GM18517 (cell line): Measurements from ENCODE around the gene ADGRD1.
"Not testable (repeated sequence)": the region's sequence is repeated elsewhere in the genome, so short reads cannot be mapped to it uniquely, and the experiment has no call there.

Source experiments
- ATAC-seq: cut with Tn5 transposase; IDR thresholded peaks from one replicate; pipeline ENCODE4 v1.9.1; 2021; ENCODE audit warnings: mild to moderate bottlenecking, moderate library complexity; ENCODE audit not compliant: unreplicated experiment

ADGRD1 gene

DNA sequence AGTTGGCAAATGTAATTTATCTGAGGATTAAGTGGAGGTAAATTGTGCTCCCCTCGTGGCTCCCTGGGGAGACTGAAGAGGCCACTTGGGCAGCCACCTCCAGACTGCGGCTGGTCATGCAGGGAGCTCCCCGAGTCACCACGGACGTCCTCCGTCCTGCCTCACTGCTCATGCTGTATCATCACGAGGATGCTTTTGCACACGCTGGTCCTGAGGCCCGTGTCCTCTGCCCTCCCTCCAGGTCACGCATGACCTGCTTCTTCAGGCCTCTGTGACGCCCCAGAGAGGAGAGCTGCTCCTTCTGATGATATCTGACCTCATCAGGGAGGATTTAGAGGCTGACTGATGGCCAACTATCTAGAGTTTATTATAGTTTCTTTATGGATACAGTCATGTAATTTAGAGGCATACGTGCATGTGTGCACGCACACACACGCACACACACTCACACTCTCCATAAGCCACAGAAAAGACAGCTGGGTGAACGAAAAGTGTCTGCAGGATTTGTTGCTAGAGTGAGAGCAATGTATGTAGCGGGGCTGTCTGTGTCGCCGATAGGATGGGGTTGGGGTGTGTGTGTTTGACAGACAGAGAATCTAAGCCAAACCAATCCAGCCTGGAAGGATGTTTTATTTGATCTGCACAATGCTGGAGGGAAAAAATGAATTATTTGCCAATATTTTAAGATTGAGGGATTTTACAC lies 160.0 kb downstream of the ADGRD1 start:
- no peak for ATAC-seq

DNA sequence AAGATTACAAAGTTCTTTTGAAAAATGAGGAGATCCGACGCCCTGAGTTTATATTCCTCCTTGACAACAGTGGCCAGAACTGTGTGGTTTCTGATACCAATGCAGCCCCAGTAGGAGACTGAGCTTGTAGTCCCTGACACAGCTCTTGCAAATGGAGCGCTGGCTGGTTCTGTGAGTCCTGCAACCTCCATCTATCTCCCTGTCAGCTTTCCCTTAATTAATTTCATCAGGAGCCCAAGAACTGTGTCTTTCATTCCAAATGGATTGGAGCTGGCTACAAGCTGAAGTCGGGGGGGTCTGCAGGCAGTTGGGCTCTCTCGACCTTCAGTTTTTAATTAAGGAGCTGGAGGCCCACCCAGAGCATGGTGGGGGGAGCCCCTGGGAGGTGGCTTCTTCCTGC lies 160.6 kb downstream of the ADGRD1 start:
- ATAC-seq, result no peak

DNA sequence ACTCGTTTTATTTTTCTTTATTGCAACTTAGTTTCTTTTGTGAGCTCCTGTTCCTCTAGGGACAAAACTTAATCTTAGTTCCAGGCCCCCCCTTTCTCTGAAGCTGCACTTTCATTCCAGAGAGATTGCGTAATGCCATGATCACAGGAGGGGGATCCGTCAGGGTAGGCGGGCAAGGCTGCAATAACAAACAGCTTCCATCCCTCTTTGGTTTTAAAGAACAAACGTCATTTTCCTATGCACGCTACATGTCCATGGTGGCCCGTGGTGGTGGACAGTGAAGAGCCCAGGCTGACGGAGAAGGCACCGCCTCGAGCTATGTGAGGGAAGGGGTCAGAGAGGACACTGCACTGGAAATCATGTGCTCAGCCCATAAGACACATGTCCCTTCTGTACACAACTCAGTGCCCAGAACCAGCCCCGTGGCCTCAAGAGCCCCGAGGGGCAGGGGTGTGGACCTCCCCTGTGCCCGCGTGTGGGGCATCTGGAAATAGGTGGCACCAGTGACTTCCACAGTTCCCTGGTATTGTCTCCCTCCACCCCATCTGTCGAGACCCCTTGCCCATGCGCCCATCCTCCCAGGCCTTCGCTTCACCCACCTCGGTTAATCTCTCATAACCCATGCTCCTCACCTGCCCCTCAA lies 161.4 kb downstream of the ADGRD1 start:
- ATAC-seq, result no peak

DNA sequence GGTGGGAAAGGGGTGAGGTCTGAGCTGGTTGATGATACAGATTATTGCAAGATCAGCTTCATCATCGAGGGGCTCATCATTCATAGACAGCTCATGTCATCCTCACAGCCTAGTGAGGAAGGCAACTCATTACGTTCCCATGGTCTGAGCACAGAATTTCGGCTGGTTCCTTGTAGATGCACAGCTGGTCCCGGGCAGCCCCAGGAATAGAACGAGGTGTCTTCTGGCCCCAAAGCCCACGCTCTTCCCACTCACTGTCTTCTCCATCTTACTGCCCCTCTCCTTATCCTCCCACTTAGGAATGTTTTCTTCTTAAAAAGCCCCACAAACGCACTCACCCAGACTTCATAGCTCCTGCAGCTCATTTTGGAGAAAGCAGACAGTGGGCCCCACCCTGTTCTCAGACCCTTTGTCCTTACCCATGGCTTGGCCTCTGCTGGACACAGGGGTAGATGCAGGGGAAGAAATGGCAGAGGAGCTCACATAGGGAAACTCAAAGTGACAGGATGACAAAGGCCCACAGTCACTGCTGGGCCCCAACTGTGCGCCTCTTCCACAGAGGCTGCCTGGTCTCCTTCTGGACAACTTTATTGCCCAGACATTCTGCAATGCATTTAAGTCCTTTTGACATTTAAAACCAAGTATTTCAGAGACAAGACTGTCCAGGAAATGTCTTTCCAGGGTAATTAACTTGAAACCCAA lies 162.2 kb downstream of the ADGRD1 start:
- ATAC-seq, result no peak

DNA sequence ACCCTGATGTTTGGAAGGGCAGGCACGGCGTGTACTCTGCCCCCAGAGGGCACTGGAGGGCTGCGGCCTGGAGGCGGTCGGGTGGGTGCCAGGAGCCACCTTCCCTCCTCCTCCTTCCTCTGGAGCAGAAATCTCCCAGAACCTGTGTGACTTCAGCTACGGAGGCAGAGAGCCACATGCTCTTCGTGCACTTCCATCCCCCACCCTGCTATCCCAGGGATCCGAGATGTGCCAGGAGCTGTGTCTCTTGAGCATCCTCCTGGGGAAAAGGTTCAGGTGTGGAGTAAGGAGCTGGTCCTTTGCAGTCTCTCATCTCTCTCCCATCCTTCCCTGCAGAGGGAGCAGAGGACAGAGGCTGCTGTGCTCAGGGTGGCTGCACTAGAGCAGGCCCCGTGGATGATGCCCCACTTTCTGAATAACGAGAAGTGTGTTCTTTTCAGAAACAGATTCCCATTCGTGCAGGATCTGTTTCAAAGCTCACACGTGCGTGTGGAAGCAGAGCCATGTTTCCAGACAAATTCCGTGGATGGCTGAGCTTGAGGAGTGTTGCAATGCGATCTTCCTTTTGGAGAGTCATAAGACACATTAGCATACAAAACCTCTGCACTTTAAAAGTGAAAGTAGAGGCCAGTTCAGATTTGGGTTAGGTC lies 162.9 kb downstream of the ADGRD1 start:
- no peak for ATAC-seq

DNA sequence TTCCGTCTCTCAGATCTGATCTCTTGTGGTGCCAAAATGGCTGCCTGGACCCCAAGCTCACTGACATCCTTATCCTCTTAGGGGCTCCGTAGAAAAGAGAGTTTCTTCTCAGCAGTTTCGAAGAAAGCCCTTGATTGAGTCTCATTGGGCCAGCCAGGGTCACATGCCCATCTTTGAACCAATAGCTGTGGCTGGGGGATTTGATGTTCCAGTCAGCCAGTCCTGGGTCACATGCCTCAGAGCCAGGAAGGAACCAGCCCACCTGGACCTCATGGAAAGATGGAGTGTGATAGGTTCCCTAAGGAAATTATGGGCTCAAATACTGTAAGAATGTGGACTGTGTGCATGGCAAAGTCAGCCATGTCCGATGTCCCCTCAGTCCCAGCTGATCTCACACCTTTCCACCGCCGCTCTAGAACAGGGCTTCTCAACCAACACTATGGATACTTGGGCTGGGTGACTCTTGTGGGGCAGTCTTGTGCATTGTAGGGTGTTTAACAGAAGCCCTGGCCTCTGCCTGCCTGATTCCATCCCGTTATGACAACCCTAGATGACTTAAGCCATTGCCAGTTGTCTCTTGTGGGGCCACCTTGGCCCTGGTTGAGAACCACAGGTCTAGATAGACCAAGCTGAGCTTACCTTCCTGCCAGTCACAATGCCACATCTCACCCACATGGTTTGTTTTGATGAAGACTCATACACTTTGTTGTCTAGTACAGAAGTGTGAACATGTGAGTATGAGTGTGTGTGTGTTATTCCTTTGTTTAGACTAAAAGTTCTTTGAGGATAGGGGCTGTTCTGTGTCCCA lies 163.9 kb downstream of the ADGRD1 start:
- no peak for ATAC-seq

DNA sequence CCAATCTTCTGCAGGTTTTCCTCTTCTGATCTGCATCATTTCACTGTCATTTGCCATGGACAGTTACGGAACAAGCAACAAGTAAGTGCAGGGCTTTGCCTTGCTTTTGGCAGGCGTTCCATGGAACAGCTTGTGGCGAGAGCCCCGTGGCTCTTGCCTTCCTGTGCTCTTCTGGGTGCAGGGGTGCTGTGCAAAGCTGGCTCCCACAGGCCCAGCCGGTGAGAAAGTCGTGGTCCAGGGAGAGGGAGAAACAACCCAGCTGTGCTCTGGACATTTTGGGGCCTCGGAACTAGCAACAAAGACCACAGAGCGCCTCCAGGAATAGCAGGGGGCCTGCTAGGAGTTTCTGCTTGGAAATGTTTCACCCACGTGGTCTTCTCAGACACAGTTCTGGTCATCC lies 164.7 kb downstream of the ADGRD1 start:
- ATAC-seq, result no peak

DNA sequence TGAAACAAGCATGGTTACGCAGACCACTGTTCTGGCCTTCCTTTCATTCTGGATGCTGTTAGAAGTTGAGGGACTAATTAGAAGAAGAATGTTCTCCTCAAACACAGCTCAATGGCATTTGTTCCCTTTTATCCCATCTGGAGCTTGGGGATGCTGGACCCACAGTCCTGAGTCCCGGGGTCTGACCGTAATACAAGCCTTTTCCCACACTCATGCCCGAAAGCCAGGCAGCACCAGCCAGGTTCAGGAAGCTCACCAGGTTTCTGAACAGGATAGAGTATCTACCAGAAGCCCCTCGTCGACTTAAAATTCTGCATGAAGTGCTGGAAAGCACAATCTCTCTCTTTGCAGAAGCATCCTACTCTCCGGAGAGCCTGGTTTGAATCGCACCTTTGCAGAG lies 165.6 kb downstream of the ADGRD1 start:
- not testable (repeated sequence) for ATAC-seq

DNA sequence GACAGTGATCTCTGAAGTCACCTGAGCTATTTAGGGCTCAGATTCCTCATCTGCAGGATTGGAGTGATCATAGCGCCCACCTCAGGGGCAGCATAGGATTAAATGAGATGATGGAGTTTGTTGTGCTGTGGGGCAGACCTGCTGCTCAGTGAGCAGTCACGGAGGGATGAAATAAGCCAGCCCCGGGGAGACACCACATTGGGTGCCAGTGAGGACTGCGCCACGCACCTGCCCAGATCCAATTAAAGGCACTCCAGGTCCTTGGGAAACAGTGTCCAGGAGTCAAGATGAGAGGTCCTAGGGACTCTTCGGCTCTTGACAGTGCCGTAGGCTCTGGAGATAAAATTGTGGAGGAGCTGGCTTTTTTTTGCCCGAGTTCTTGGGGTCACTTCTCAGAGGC lies 166.2 kb downstream of the ADGRD1 start:
- no peak for ATAC-seq

DNA sequence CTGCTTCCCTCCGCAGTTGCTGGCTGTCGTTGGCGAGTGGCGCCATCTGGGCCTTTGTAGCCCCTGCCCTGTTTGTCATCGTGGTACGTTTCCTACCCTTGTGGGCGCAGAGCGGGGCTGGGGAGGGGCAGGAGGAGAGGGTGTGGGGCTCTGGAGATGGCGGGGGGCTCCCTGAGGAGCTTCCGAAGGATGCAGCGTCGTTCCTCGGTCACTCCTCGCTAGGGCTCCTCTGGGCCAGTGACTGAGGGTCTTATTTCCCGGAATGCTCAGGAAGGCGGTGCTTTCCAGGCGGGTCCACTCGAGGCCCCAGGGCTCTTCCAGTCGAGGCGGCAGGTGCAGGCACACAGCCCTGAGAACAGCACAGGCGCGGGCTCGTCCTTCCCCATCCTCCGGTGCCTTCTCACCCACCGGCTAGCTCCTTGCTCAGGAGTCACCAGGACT lies 167.1 kb downstream of the ADGRD1 start:
- no peak for ATAC-seq

DNA sequence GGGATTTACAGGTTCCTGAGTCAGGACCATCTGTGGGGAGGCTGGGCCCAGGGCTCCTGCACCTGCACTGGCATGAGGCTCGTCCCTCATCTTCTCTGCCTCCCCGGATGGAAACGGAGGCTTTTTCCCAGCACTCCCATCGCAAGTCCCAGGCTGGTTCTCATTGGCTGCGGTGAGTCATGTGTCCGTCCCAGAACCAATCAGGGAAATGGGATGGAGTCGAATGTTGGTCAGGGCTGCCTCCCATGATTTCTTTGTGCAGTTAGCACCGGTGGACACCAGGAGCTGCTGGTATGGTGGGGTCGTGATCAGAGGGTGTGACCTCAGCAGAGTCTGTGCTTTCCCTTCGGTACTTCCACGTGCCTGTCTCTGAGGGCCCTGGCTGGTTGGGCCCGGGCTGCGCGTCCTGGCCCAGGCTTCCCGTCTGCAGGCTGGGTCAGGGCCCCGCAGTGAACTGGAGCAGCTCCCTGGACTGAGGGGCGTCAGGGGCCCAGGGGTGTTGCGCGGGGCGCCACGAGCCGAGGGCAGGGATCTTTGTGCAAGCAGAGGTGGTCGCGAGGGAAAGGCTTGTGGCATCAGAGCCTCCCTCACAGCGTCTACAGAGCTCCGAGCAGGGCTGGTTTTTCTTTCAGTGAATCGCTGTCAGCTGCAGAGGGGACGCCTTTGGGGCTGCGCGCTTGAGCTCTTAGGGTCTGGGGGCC lies 168.1 kb downstream of the ADGRD1 start:
- ATAC-seq, result no peak

DNA sequence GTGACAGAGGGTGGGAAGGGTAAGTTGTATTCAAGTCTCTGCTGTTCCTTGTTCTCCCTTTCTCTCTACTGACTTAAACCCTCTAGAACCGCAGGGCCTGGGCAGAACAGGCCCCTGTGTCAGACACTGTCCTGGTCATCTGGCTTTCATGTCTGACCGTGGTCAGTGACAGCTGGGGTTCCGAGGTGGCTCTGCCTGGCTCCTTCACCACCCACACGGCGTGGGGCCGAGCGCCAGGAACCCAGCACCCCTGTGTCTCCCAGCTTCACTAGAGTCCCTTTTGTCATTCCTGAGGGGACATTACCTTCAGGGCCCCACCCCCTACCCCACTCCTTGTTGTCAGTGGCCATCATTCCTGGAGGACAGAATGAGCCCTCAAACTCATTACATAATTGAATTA lies 168.9 kb downstream of the ADGRD1 start:
- no peak for ATAC-seq

DNA sequence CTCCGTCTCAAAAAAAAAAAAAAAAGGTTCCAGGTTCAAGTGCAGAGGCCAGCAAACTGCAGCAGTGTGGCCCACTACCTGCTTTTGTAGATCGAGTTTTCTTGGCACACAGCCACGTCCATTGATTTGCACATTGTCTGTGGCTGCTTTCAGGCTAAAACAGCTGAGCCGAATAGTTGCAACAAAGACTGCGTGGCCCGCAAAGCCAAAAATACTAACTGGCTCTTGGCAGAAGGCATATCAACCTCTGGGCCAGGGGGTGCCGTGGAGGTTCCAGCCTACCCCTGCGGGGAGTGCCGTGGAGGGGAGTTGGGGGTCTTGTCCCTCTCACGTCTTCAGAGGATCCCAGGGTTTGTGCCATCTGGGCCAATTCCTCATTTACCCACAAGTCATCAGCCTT lies 170.1 kb downstream of the ADGRD1 start:
- ATAC-seq, result no peak

DNA sequence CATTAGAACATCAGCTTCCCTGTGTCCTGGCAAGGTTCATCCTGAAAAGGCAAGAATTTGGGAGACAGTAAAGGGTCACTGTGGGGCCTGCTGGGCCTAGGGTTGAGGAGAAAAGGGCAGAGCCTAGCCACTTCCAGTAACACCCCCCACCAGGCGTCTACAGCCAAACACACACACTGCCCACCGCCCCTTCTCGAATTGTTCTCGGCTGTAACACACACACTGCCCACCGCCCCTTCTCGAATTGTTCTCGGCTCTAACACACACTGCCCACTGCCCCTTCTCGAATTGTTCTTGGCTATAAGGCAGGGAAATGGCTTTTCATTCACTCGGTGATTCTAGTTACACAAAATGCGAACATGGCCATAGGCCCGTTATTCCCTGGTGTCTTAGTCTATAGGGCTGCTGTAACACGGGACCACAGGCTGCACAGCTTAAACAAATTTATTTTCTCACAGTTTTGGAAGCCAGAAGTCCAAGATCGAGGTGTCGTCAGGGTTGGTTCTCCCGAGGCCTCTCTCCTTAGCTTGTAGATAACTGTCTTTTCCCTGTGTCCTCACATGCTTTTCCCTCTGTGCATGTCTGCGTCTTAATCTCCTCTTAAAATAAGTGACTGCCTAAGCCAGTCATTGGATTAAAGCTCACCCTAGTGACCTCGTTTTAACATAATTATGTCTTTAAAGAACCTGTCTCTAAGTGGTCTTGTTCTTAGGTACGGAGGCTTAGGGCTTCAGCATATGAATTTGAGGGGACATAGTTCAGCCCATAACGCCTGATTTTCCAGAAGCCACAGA lies 171.0 kb downstream of the ADGRD1 start:
- no peak for ATAC-seq

DNA sequence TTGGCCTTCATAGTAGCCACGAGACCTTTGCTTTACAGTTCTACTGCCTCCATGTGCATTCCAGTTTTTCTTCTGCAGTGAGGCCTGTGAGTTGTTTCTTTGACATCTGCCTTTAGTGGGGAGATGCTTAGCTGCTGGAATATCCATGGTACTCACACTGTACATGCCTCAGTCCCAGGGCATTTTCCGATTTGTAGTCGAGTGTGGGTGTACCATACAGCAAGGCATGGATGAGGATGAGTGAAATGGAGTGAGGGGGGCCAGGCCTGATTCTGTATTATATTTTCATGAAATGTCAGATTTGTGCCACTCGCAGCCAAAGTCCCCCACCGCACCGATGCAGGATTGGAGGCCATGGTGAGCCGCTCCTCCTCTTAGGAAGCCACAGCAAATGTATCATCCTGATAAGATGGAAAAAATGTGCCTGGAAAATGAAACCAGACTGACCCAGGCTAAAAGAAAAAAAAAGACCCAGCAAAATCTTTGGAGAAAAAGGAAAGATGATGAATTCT lies 173.0 kb downstream of the ADGRD1 start:
- ATAC-seq, result no peak

DNA sequence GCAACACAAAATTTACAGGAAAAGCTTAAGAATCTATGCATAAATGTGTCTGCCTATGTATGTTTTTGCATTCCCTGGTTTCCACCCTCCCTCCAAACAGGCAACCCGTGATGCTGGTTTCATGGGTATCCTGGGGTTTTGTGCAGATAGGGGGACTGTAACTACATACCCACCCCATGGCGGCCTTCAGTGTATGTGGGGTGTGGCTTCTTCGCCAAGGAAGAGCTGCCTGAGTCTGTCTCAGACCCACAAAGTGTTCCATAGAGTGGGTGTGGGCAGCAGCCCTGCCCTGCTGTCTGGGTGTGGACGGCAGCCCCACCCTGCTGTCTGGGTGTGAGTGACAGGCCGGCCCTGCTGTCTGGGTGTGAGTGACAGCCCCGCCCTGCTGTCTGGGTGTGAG lies 174.8 kb downstream of the ADGRD1 start:
- no peak for ATAC-seq

DNA sequence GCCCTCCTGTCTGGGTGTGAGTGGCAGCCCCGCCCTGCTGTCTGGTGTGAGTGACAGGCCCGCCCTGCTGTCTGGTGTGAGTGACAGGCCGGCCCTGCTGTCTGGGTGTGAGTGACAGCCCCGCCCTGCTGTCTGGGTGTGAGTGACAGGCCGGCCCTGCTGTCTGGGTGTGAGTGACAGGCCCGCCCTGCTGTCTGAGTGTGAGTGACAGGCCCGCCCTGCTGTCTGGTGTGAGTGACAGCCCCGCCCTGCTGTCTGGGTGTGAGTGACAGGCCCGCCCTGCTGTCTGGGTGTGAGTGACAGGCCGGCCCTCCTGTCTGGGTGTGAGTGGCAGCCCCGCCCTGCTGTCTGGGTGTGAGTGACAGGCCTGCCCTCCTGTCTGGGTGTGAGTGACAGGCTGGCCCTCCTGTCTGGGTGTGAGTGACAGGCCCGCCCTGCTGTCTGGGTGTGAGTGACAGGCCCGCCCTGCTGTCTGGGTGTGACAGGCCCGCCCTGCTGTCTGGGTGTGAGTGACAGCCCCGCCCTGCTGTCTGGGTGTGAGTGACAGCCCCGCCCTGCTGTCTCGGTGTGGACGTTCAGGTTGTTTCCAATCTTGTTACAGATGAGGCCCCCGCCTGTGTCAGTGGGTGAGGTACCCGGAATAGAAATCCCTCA lies 175.4 kb downstream of the ADGRD1 start:
- ATAC-seq, result not testable (repeated sequence)

DNA sequence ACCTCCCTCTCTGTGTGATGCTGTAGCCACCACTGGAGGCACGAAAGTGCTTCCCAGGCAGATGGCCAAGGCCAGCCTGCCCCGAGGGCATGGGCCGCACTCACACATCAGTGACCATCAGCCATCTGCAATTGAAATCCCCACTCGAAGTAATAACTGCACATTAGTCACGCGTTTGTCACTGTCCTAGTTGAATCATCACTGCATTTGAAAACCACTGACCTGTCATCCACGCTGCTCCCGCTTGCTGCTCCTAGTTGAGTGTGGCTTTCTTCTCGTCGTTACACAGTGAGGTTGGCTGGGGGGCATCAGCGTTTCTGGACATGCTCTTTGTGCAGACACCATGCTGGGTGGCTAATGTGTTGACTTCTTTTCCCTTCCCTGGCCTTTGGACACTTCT lies 176.1 kb downstream of the ADGRD1 start:
- no peak for ATAC-seq
